Heart right ventricle (tissue), 16 donors: ENCODE data around the gene LMBR1. TPM values are rescaled to one million over a fixed set of nuclear protein-coding genes. Genes with fewer than 3 reads are reported as not detected.

Source experiments
- ATAC-seq, 8 donors: fragments of 200-7000 bp; cut with Tn5 transposase; one replicate each; pipeline ENCODE4 v1.9.1; 2020; ENCODE audit warnings: mild to moderate bottlenecking in 8 of 8, moderate library complexity in 8 of 8, moderate number of reproducible peaks in 1 of 8
- DNase-seq, 2 donors: peaks; one replicate each; pipeline ENCODE4 v3.0.0-alpha.2; 2020
- H3K27ac ChIP-seq, 10 donors: fragments of 200-600 bp; sonication (generic) in 2 of 10; one replicate each; pipeline versions ENCODE4 v1.5.0 to v1.8.0; 2020 to 2022; ENCODE audit warnings: mild to moderate bottlenecking in 3 of 10
- H3K27me3 ChIP-seq, 7 donors: fragments of 200-600 bp; one replicate each; pipeline ENCODE4 v1.8.0; 2021 to 2022; ENCODE audit warnings: mild to moderate bottlenecking in 2 of 7
- H3K36me3 ChIP-seq, 9 donors: fragments of 200-600 bp; sonication (generic) in 1 of 9; one replicate each; pipeline versions ENCODE4 v1.5.0 to v1.8.0; 2020 to 2022; ENCODE audit warnings: mild to moderate bottlenecking in 2 of 9
- H3K4me1 ChIP-seq, 9 donors: fragments of 200-600 bp; sonication (generic) in 1 of 9; one replicate each; pipeline versions ENCODE4 v1.5.0 to v1.8.0; 2020 to 2022; ENCODE audit warnings: mild to moderate bottlenecking in 4 of 9
- H3K4me3 ChIP-seq, 10 donors: fragments of 200-600 bp; sonication (generic) in 2 of 10; one replicate each; pipeline versions ENCODE4 v1.5.0 to v1.8.0; 2020 to 2022; ENCODE audit warnings: mild to moderate bottlenecking in 7 of 10, moderate library complexity in 2 of 10
- H3K9me3 ChIP-seq, 11 donors: fragments of 200-600 bp in 10 of 11; sonication (generic) in 2 of 11; one replicate each; pipeline versions ENCODE4 v1.5.0 to v1.8.0; 2013 to 2022; ENCODE audit warnings: mild to moderate bottlenecking in 2 of 11, control low read depth in 1 of 11, moderate library complexity in 1 of 11
- WGBS, 2 donors: extraction: QIAGEN DNeasy Blood & Tissue Kit; methylation state at CpG; one replicate each; pipeline ENCODE4 v1.1.7; 2013; ENCODE audit warnings: inconsistent platforms in 1 of 2; 5-methylcytosine and 5-hydroxymethylcytosine counted together
- intact Hi-C, 10 donors: fragments of 100-400 bp; cut with DNase I; formaldehyde crosslinking; loops; one replicate each; pipeline versions ENCODE4 v1.11.1 to v1.14.2; 2022
- polyA plus RNA-seq, 2 donors: library from polyadenylated mRNA; stranded (reverse); fragments of 200-250 nt; gene quantifications; one replicate each; pipeline ENCODE4 v1.2.3, GENCODE V29; 2013
- total RNA-seq, 10 donors: library from RNA; stranded (reverse); fragmentation: NEBNext Ultra II Directional in 3 of 10; extraction: Animal tissue kit (Norgen Biotek cat#: 25700) in 3 of 10; gene quantifications; one replicate each; pipeline versions ENCODE4 v1.2.1 to v1.2.4, GENCODE V29; 2021 to 2023
- TF ChIP-seq, protein P1 (sequence below), 9 donors: fragments of 200-600 bp; sonication (generic) in 2 of 9; IDR thresholded peaks; one replicate each; pipeline versions ENCODE4 v1.5.0 to v1.8.0; 2021 to 2022; ENCODE audit warnings: antibody characterized with exemption in 9 of 9, mild to moderate bottlenecking in 5 of 9, moderate library complexity in 1 of 9
- donor health status: Arrhythmogenic right ventricular cardiomyopathy.
- donor health status: ischemic (EF 13 %, LVEDD 7.1; RV severe dilation, severe dysfunction).
- donor health status: healthy with polysubstance abuse.
- donor health status: DM: no; HTN: yes; CAD: no.
- donor health status: DM: no; HTN: no; CAD: no.
- donor health status: ischemic (EF 25% LVEDD 6.9; RV normal size, moderate dysfunction).
- donor health status: ischemic (EF 25% LVEDD 5.7; RV mildly dilated, moderate dysfunction).
- donor health status: healthy.
- donor health status: DM: yes; HTN: yes; CAD: no.
- donor health status: Ischemic cardiomyopathy.
- donor health status: ischemic (EF 35%, LVEDD 5.7; RV mildly dilated, moderate dysfunction).
- donor health status: nonischemic (EF 11% LVEDD 7.7; RV severe dilation, severe dysfunction).
- donor health status: DM: yes; HTN: yes; CAD: no.
- donor health status: PGD.
- donor health status: ischemic (EF 29% LVEDD 5.4; RV normal size, mild dysfunction).
- donor health status: nonischemic (EF 23%, LVEDD 6.1; RV moderate dilation, normal function).

Gene LMBR1
- total and polyA plus RNA-seq, 12 donors: 9.0 to 45.5 (median 37.5) TPM

DNA sequence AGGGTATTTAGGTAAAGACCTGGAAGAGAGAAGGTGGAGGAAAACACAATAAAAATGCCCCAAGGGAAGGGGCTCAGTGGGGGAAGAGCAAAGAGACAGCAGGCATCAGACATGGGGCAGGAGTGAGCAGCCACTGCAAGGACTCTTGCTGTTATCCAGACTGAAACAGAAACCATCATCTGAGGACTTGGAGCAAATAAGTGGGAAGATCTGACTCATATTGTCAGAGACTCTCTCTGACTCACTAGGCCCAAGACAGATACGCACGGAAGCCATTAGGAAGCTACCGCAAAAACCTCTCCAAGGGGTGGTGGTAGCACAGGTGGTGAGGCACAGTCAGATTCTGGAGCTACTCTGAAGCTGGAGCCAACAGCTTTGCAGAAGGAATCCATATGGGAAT is 141.7 kb downstream of the LMBR1 start:
- TF ChIP-seq, protein P1, sequence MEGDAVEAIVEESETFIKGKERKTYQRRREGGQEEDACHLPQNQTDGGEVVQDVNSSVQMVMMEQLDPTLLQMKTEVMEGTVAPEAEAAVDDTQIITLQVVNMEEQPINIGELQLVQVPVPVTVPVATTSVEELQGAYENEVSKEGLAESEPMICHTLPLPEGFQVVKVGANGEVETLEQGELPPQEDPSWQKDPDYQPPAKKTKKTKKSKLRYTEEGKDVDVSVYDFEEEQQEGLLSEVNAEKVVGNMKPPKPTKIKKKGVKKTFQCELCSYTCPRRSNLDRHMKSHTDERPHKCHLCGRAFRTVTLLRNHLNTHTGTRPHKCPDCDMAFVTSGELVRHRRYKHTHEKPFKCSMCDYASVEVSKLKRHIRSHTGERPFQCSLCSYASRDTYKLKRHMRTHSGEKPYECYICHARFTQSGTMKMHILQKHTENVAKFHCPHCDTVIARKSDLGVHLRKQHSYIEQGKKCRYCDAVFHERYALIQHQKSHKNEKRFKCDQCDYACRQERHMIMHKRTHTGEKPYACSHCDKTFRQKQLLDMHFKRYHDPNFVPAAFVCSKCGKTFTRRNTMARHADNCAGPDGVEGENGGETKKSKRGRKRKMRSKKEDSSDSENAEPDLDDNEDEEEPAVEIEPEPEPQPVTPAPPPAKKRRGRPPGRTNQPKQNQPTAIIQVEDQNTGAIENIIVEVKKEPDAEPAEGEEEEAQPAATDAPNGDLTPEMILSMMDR (IDR thresholded peaks at IDR 0.05): no peak
- H3K9me3 ChIP-seq: no peaks in the 10 kb centered on the region
- H3K27ac ChIP-seq: no peak overlapping the region
- DNase-seq (no peak), ATAC-seq (no peak)
- peaks cover 0 to 42% (median 0%) of the 10 kb centered on the region in 9 donors for H3K36me3 ChIP-seq
- no peaks in the 10 kb centered on the region for H3K27me3 ChIP-seq
- no peak overlapping the region for H3K4me3 ChIP-seq
- intact Hi-C loops: loop anchor here in 1 of 10 donors (5.0 kb wide), 1 partner anchor 241 kb away; no protein-coding TSS in a partner anchor
- 89 to 98% methylated on average over 3 of the region's 3 CpGs for WGBS, 2 donors
- H3K4me1 ChIP-seq: peaks cover 0 to 3% (median 0%) of the 10 kb centered on the region in 9 donors

DNA sequence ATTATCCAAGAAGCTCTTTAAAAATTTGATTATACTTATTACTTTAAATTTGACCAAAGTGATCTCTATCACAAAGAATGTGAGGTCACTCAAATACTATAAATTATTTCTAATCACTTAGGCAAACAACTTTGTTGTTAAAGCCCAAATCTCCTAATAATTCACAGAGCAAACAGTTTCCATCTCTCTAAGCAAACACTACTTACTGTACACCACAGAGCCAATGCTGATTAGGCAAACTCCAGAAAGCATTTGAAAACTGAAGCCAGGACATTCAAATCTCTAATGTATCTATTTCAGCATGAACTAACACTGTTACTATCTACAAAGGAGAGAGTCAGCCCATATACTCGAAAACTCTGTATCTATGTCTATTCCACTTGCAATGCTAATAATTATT is 145.3 kb downstream of the LMBR1 start:
- WGBS, 2 donors: 94 to 98% methylated on average over 1 of the region's 1 CpG
- TF ChIP-seq, protein P1 (IDR thresholded peaks at IDR 0.05): no peak
- intact Hi-C loops: no loop called here

DNA sequence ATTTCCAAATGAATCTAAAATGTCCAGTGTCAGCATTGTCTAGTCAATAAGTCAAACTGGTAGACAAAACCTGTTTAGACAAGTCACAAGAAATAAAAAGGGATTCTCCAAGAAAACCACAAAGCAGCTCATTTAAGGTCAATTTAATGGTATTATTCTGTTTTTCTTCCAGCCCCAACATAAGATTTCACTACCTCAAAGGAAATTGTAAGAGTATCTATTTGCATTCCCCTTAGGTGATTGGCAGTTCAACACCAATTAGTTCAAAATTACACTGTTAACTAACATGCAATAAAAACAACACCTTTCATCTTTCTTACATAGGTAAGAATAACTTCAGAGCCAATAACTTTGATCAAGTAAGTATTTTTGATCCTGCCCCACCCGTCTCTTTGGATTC is 146.1 kb downstream of the LMBR1 start:
- Histone ChIP-seq H3K4me3 (no peak overlapping the region), H3K4me1 (peaks cover 0 to 3% (median 0%) of the 10 kb centered on the region in 9 donors), H3K9me3 (peaks cover 0 to 5% (median 0%) of the 10 kb centered on the region in 11 donors), H3K36me3 (peaks cover 0 to 9% (median 0%) of the 10 kb centered on the region in 9 donors), H3K27me3 (no peaks in the 10 kb centered on the region), H3K27ac (no peak overlapping the region)
- WGBS, 2 donors: 97 to 100% methylated on average over 1 of the region's 1 CpG
- TF ChIP-seq, protein P1 (IDR thresholded peaks at IDR 0.05): no peak
- ATAC-seq (no peak), DNase-seq (no peak)
- intact Hi-C loops: no loop called here

More for the DNA sequence above, 145.3 kb downstream of the LMBR1 start:
- Histone ChIP-seq H3K9me3 (peaks cover 0 to 5% (median 0%) of the 10 kb centered on the region in 11 donors), H3K27me3 (no peaks in the 10 kb centered on the region), H3K27ac (no peak overlapping the region), H3K4me3 (no peak overlapping the region), H3K36me3 (peaks cover 0 to 9% (median 0%) of the 10 kb centered on the region in 9 donors), H3K4me1 (peaks cover 0 to 3% (median 0%) of the 10 kb centered on the region in 9 donors)
- DNase-seq (no peak), ATAC-seq (no peak)

DNA sequence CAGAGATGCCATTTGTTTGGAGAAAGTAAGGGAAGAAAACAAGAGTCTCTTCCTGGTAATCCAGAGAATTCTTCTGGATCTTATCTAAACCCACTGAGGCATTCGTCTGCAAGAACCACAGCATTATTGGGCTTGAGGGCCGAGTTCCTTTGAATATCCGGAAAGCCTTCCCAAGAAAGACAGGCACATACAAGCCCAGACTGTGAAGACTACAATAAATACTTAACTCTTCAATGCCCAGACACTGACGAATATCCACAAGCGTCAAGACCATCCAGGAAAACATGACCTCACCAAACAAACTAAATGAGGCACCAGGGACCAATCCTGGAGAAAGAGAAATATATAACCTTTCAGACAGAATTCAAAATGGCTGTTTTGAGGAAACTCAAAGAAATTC is 153.4 kb downstream of the LMBR1 start:
- intact Hi-C loops: no loop called here
- ATAC-seq (no peak), DNase-seq (no peak)
- Histone ChIP-seq H3K9me3 (peaks cover 0 to 7% (median 0%) of the 10 kb centered on the region in 11 donors), H3K27me3 (no peaks in the 10 kb centered on the region), H3K27ac (no peak overlapping the region), H3K4me1 (no peaks in the 10 kb centered on the region), H3K36me3 (peaks cover 0 to 23% (median 8%) of the 10 kb centered on the region in 9 donors), H3K4me3 (no peak overlapping the region)
- WGBS, 2 donors: 93% methylated on average over 5 of the region's 5 CpGs
- TF ChIP-seq, protein P1 (IDR thresholded peaks at IDR 0.05): no peak
